Osteoblast (primary cell): ENCODE measurements around the gene MANBA. TPM values are rescaled to one million over a fixed set of nuclear protein-coding genes. Genes with fewer than 3 reads are reported as not detected.

ENCODE experiments used
- DNase-seq: peaks from one replicate; pipeline ENCODE4 v3.0.0; 2011; ENCODE audit warnings: low spot score, mixed read lengths; ENCODE audit not compliant: insufficient read length; ENCODE audit errors: missing footprints
- H2AFZ ChIP-seq: 2 replicates; pipeline ENCODE4 v1.6.0; 2011; ENCODE audit warnings: mild to moderate bottlenecking, low read length
- H3K27ac ChIP-seq: 2 replicates; pipeline ENCODE4 v1.5.1; 2011; ENCODE audit warnings: mild to moderate bottlenecking, low read depth, low read length, moderate library complexity
- H3K27me3 ChIP-seq: 2 replicates; pipeline ENCODE4 v1.6.0; 2012; ENCODE audit warnings: mild to moderate bottlenecking, control low read depth, inconsistent platforms, low read length, moderate library complexity; ENCODE audit not compliant: insufficient read depth
- H3K36me3 ChIP-seq: 2 replicates; pipeline ENCODE4 v1.5.1; 2011; ENCODE audit warnings: mild to moderate bottlenecking, low read length, control low read depth, moderate library complexity; ENCODE audit not compliant: insufficient read depth
- H3K4me1 ChIP-seq: 2 replicates; pipeline ENCODE4 v1.5.1; 2011; ENCODE audit warnings: mild to moderate bottlenecking, low read length, control low read depth, moderate library complexity; ENCODE audit not compliant: insufficient read depth
- H3K4me2 ChIP-seq: 2 replicates; pipeline ENCODE4 v1.6.0; 2011; ENCODE audit warnings: mild to moderate bottlenecking, low read length; ENCODE audit not compliant: insufficient read depth
- H3K4me3 ChIP-seq: fragments of 200-600 bp; sonication (generic); 3 replicates; pipeline ENCODE4 v1.5.1; 2012; ENCODE audit warnings: mild to moderate bottlenecking, low read length, inconsistent platforms; ENCODE audit not compliant: insufficient read depth
- H3K79me2 ChIP-seq: 2 replicates; pipeline ENCODE4 v1.6.0; 2012; ENCODE audit warnings: mild to moderate bottlenecking, low read length, control low read depth, inconsistent platforms; ENCODE audit not compliant: insufficient read depth
- H3K9me3 ChIP-seq: 2 replicates; pipeline ENCODE4 v1.5.1; 2011; ENCODE audit warnings: low read depth, low read length, control low read depth
- H4K20me1 ChIP-seq: 2 replicates; pipeline ENCODE4 v1.6.0; 2012; ENCODE audit warnings: mild to moderate bottlenecking, low read length, control low read depth; ENCODE audit not compliant: insufficient read depth
- CTCF ChIP-seq: IDR thresholded peaks from 2 replicates; pipeline ENCODE4 v1.5.1; 2011; ENCODE audit warnings: mild to moderate bottlenecking, low read depth, low read length, moderate library complexity; ENCODE audit errors: extremely low read depth
- total RNA-seq: library from RNA; depleted of rRNA; stranded (reverse); fragments of >200 nt; gene quantifications from 2 replicates; pipeline ENCODE4 v1.2.3, GENCODE V29; 2012

The MANBA gene
- total RNA-seq, 1 donor, result 64.1 TPM

DNA sequence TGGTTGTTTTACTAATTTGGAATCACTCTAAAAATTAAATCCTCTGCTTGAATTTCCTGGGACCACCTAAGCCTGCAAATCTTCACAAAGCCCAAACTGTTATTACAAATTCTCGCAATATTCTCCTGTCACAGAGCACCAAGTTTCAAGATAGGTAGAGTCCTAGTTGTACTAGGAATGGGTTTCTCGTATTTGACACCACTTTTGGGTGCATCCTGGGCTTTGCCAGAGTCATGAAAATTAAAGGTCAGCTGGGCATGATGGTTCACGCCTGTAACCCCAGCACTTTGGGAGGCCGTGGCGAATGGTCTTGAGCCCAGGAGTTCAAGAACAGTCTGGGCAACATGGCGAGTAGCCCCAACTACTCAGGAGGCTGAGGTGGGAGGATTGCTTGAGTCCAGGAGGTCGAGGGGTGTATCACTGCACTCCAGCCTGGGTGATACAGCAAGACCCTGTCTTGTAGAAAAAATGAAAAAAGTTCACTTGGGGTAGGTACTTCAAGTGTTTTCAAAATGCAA is 30.6 kb upstream of the MANBA start:
- H3K27ac ChIP-seq, result no peak overlapping the region

GRCh38 chr4:102789317-102789717 is 28.5 kb upstream of the MANBA start:
- peaks cover 3% of the 10 kb centered on the region for H4K20me1 ChIP-seq
- no peak for TF ChIP-seq CTCF
- peaks cover 2% of the 10 kb centered on the region for H3K79me2 ChIP-seq
- peaks cover 22% of the 10 kb centered on the region for H3K36me3 ChIP-seq
- H3K27ac ChIP-seq, result peak overlapping the region; percentile 27
- H3K27me3 ChIP-seq, result no peaks in the 10 kb centered on the region
- no peak overlapping the region for H3K4me2 ChIP-seq
- no peak overlapping the region for H2AFZ ChIP-seq
- no peak overlapping the region for H3K4me3 ChIP-seq
- no peaks in the 10 kb centered on the region for H3K4me1 ChIP-seq
- H3K9me3 ChIP-seq, result no peaks in the 10 kb centered on the region
- DNase-seq, result no peak

More for the DNA sequence above, 30.6 kb upstream of the MANBA start:
- Histone ChIP-seq H3K4me3 (no peak overlapping the region), H3K4me2 (no peak overlapping the region), H3K27me3 (no peaks in the 10 kb centered on the region), H3K79me2 (peaks cover 21% of the 10 kb centered on the region), H3K9me3 (no peaks in the 10 kb centered on the region), H2AFZ (no peak overlapping the region), H3K36me3 (peaks cover 40% of the 10 kb centered on the region), H3K4me1 (no peaks in the 10 kb centered on the region), H4K20me1 (peaks cover 13% of the 10 kb centered on the region)
- DNase-seq, result no peak
- TF ChIP-seq CTCF, result no peak

- Histone ChIP-seq H3K27ac (no peak overlapping the region), H3K27me3 (no peaks in the 10 kb centered on the region), H3K4me2 (no peak overlapping the region), H3K9me3 (no peaks in the 10 kb centered on the region), H2AFZ (no peak overlapping the region), H3K4me1 (no peaks in the 10 kb centered on the region), H4K20me1 (peaks cover 3% of the 10 kb centered on the region), H3K36me3 (peaks cover 10% of the 10 kb centered on the region), H3K79me2 (no peaks in the 10 kb centered on the region), H3K4me3 (no peak overlapping the region)
- no peak for DNase-seq
- no peak for TF ChIP-seq CTCF
Observed at GRCh38 chr4:102787944-102788343, 27.2 kb upstream of the MANBA start.

- Histone ChIP-seq H3K4me2 (no peak overlapping the region), H3K4me3 (no peak overlapping the region), H3K27ac (no peak overlapping the region), H3K4me1 (no peaks in the 10 kb centered on the region), H4K20me1 (no peaks in the 10 kb centered on the region), H3K36me3 (peaks cover 3% of the 10 kb centered on the region), H3K27me3 (no peaks in the 10 kb centered on the region), H3K79me2 (no peaks in the 10 kb centered on the region), H2AFZ (no peak overlapping the region), H3K9me3 (no peaks in the 10 kb centered on the region)
- TF ChIP-seq CTCF, result no peak
- no peak for DNase-seq
Observed at GRCh38 chr4:102787096-102787881, 26.5 kb upstream of the MANBA start.
